ENCODE results near the gene TRAPPC5. TPM values are rescaled to one million over a fixed set of nuclear protein-coding genes. Genes with fewer than 3 reads are reported as not detected.

The TRAPPC5 gene
- total and polyA plus RNA-seq, 4 donors = 29.8 to 224 (median 125) TPM

- no peaks in the 10 kb centered on the region for H3K36me3 ChIP-seq (ENCODE audit: control insufficient read depth in 4 of 4, insufficient read depth in 4 of 4, low read length in 4 of 4)
- peaks cover 0 to 1% (median 1%) of the 10 kb centered on the region in 5 donors for H3K4me1 ChIP-seq (ENCODE audit: control insufficient read depth in 5 of 5, insufficient read depth in 5 of 5, low read length in 5 of 5)
- WGBS, 2 donors = 13 to 24% methylated on average over 14 of the region's 14 CpGs
- peak overlapping the region in 1 of 2 donors; percentile 94 for H3K27ac ChIP-seq (ENCODE audit: low read depth in 1 of 2, low read length in 1 of 2)
- ATAC-seq (ENCODE audit: insufficient read depth, low FRiP score) (peak; percentile 50), DNase-seq (no peak)
- no peak overlapping the region for H3K4me3 ChIP-seq
- no peak for TF ChIP-seq CTCF (IDR thresholded peaks at IDR 0.05; ENCODE audit: control extremely low read depth, extremely low read depth)
- H3K9ac ChIP-seq (ENCODE audit: insufficient read depth in 1 of 2, low read length in 2 of 2) = no peak overlapping the region
- no peaks in the 10 kb centered on the region for H3K9me3 ChIP-seq (ENCODE audit: control insufficient read depth in 4 of 4, insufficient read depth in 3 of 4, low read length in 3 of 4)
- H3K27me3 ChIP-seq (ENCODE audit: control insufficient read depth in 3 of 3, insufficient read depth in 3 of 3, low read length in 2 of 3) = no peaks in the 10 kb centered on the region
Measured at GRCh38 chr19:7657131-7657751, 23.4 kb upstream of the TRAPPC5 start.

- H3K4me3 ChIP-seq = no peak overlapping the region
- no peak for TF ChIP-seq CTCF (IDR thresholded peaks at IDR 0.05; ENCODE audit: control extremely low read depth, extremely low read depth)
- ATAC-seq (ENCODE audit: insufficient read depth, low FRiP score) (no peak), DNase-seq (peak in 2 of 3 donors; percentile 19 to 39)
- 25 to 28% methylated on average over 9 of the region's 9 CpGs for WGBS, 2 donors
- H3K4me1 ChIP-seq (ENCODE audit: control insufficient read depth in 5 of 5, insufficient read depth in 5 of 5, low read length in 5 of 5) = no peaks in the 10 kb centered on the region
- H3K9ac ChIP-seq (ENCODE audit: insufficient read depth in 1 of 2, low read length in 2 of 2) = no peak overlapping the region
- no peaks in the 10 kb centered on the region for H3K36me3 ChIP-seq (ENCODE audit: control insufficient read depth in 4 of 4, insufficient read depth in 4 of 4, low read length in 4 of 4)
- no peaks in the 10 kb centered on the region for H3K9me3 ChIP-seq (ENCODE audit: control insufficient read depth in 4 of 4, insufficient read depth in 3 of 4, low read length in 3 of 4)
- H3K27me3 ChIP-seq (ENCODE audit: control insufficient read depth in 3 of 3, insufficient read depth in 3 of 3, low read length in 2 of 3) = no peaks in the 10 kb centered on the region
- peak overlapping the region in 1 of 2 donors; percentile 26 for H3K27ac ChIP-seq (ENCODE audit: low read depth in 1 of 2, low read length in 1 of 2)
Measured at GRCh38 chr19:7658219-7658686, 22.4 kb upstream of the TRAPPC5 start.

- Histone ChIP-seq H3K27ac (ENCODE audit: low read depth in 1 of 2, low read length in 1 of 2) (no peak overlapping the region), H3K9ac (ENCODE audit: insufficient read depth in 1 of 2, low read length in 2 of 2) (no peak overlapping the region), H3K27me3 (ENCODE audit: control insufficient read depth in 3 of 3, insufficient read depth in 3 of 3, low read length in 2 of 3) (no peaks in the 10 kb centered on the region), H3K36me3 (ENCODE audit: control insufficient read depth in 4 of 4, insufficient read depth in 4 of 4, low read length in 4 of 4) (no peaks in the 10 kb centered on the region), H3K4me1 (ENCODE audit: control insufficient read depth in 5 of 5, insufficient read depth in 5 of 5, low read length in 5 of 5) (peaks cover 0 to 5% (median 0%) of the 10 kb centered on the region in 5 donors), H3K9me3 (ENCODE audit: control insufficient read depth in 4 of 4, insufficient read depth in 3 of 4, low read length in 3 of 4) (no peaks in the 10 kb centered on the region), H3K4me3 (no peak overlapping the region)
- TF ChIP-seq CTCF (IDR thresholded peaks at IDR 0.05; ENCODE audit: control extremely low read depth, extremely low read depth) = no peak
- 77 to 84% methylated on average over 8 of the region's 8 CpGs for WGBS, 2 donors
- DNase-seq (no peak), ATAC-seq (ENCODE audit: insufficient read depth, low FRiP score) (no peak)
Measured at GRCh38 chr19:7661744-7662538, 18.7 kb upstream of the TRAPPC5 start.

Data from lung (tissue), 12 donors.